GM19452 (cell line): ENCODE data around the gene TMEM121.
"Not testable (repeated sequence)": the region's sequence is repeated elsewhere in the genome, so short reads cannot be mapped to it uniquely, and the experiment has no call there.

Experiments used
- ATAC-seq: cut with Tn5 transposase; IDR thresholded peaks from one replicate; pipeline ENCODE4 v1.9.1; 2021; ENCODE audit not compliant: unreplicated experiment

TMEM121 gene

DNA sequence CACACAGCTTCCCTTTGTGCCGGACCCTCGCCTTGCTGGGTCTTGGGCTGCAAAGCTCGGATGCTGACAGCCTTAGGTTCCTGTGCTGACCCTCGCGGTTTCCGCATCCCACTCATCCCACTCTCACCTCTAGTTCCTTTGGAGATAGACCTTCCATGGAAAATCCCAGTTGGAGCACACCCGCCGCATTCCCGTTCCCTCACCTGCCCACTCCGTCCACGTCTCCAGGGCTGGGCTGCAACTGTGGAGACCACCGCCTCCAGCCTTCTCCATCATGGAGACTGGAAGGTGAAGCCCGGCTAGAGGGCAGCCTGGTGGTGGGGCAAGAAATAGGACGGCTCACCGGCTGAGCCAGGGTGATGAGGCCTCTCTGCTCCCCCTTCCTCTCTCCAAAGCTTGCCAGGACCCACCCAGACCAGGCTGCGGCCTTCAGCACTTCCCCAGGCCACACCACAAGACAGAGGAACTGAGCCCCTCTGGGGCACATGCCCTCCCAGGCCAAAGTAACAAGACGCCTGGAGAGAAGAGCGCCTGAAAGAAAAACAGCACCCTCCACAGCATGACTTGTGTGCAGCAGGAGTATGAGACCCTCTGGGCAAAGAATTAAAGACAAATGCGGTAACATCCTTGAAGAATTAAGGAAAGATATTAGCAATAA lies 15.0 kb downstream of the TMEM121 start:
- no peak for ATAC-seq

GRCh38 chr14:105545676-105546075 lies 19.3 kb downstream of the TMEM121 start:
- not testable (repeated sequence) for ATAC-seq

DNA sequence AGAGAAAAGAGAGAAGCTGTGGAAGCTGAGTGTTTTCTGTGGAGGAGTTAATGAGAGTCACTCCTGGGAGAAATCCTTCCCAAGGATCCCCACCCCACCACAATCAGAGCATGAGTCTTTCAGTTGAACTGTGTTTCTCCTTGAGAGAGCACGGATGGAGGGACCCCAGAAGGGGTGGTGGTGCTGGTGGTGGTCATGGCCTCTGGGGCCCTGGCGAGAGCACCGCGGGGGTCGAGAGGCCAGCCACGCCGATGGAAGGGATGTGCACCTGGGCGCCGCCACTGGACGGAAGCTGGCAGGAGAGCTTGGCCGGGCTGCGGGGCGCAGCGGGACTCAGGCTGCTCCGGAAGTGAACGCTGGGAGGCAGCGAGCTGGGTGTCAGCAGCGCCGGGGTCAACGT lies 20.0 kb downstream of the TMEM121 start:
- ATAC-seq: not testable (repeated sequence)

GRCh38 chr14:105547072-105547471 lies 20.7 kb downstream of the TMEM121 start:
- ATAC-seq: not testable (repeated sequence)

DNA sequence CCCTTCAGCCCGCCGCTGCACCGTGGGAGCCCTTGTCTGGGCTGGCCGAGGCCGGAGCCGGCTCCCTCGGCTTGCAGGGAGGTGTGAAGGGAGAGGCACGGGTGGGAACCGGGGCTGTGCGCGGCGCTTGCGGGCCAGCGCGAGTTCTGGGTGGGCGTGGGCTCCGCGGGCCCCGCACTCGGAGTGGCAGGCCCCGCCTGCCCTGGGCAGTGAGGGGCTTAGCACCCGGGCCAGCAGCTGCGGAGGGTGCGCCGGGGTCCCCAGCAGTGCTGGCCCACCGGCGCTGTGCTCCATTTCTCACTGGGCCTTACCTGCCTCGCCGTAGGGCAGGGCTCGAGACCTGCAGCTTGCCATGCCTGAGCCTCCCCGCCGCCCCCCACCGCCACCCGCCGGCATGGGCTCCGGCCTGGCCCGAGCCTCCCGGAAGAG lies 21.4 kb downstream of the TMEM121 start:
- ATAC-seq: no peak

DNA sequence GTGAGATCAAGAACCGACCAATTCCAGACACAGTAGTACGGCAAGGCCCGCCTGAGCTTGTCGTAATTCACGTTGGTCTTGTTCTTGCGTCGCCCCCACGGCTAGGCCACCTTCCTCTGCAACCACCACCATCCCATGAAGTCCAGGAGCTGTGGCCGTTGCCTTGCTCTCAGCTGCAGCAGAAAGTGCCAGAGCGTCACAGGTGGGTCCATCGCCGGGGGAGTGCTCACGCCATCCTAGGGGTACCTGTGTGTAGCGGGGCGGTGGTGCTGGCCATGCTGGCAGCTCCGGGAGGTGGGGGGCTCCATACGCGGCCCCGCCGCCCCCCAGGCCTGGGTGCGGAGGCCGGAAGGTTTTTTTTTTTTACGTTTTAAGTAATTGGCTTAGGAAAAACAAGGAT lies 23.1 kb downstream of the TMEM121 start:
- ATAC-seq: no peak

DNA sequence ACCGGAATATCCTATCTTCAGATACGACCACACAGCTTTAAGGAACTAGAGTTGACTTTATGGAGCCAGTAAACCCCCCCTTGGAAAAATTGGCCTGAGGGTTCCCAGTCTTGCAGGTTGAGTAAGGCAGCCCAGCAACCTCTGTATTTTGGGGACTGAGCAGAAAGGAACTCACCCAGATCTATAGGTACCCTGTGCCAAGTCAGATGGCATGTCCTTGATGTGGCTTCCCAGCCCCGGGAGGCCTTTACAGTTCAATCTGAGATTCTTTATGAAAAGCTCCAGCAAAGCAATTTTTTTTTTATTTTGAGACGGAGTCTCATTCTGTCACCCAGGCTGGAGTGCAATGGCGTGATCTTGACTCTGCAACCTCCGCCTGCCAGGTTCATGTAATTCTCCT lies 27.6 kb downstream of the TMEM121 start:
- ATAC-seq: no peak

DNA sequence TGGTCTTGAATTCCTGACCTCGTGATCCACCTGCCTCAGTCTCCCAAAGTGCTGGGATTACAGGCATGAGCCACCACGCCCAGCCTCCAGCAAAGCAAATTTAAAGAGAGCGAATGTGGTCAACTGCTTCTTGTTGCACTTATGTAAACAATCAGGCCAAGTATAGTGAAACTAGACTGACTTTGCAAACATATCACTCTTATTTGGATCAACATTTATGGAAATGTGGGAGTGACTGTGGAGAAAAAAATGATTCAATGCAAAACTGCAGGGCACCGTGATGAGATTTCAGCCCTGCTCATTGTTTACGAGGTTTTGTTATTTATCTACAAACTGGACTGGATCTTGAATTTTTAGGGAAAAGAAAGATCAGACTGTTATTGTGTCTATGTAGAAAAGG lies 28.1 kb downstream of the TMEM121 start:
- no peak for ATAC-seq

- ATAC-seq: not testable (repeated sequence)
Measured at GRCh38 chr14:105557671-105558070, 31.3 kb downstream of the TMEM121 start.

- not testable (repeated sequence) for ATAC-seq
Measured at GRCh38 chr14:105558449-105559154, 32.2 kb downstream of the TMEM121 start.

GRCh38 chr14:105559384-105560047 lies 33.1 kb downstream of the TMEM121 start:
- peak; percentile 49 for ATAC-seq

GRCh38 chr14:105560048-105560669 lies 33.8 kb downstream of the TMEM121 start:
- ATAC-seq: peak; percentile 60

DNA sequence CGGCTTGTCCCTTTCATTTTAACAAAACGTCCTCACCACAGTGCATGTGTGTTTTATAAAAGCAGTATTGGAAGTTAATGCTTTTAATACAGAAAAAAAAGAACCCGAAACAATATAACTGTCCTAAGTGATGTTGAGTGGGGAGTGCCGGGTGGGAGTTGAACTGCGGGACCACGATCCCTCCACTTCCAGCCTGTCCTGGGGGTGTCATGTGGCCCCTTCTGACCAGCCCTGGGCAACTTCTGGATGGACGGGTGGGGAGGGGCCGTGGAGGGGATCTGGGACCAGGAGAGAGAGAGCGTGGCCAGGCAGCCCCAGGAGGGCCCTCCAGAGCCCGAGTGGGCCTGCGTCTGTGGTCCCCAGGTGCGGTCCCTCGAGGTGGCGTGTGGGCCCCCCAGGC lies 35.0 kb downstream of the TMEM121 start:
- not testable (repeated sequence) for ATAC-seq

GRCh38 chr14:105562713-105563346 lies 36.4 kb downstream of the TMEM121 start:
- ATAC-seq: no peak

GRCh38 chr14:105563347-105563737 lies 37.0 kb downstream of the TMEM121 start:
- no peak for ATAC-seq

DNA sequence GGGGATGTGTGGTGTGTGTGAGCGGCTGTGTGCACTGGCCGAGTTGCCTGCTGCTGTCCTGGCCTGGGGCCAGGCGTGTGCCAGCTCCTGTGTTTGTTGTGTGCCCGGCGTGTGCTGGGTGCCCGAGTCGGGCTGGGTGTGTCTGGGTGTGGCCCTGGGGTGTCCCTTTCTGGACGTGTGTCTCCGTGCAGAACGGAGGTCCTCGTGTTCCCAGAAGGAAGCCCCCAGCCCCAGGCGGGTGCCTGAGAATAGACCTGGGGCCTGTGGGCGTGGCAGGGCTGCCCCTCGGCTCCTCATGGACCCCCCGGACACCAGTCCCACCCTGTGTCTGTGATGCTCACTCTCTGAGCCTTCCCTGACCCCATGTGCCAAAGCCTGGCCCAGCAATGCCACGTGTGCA lies 38.2 kb downstream of the TMEM121 start:
- ATAC-seq: not testable (repeated sequence)

DNA sequence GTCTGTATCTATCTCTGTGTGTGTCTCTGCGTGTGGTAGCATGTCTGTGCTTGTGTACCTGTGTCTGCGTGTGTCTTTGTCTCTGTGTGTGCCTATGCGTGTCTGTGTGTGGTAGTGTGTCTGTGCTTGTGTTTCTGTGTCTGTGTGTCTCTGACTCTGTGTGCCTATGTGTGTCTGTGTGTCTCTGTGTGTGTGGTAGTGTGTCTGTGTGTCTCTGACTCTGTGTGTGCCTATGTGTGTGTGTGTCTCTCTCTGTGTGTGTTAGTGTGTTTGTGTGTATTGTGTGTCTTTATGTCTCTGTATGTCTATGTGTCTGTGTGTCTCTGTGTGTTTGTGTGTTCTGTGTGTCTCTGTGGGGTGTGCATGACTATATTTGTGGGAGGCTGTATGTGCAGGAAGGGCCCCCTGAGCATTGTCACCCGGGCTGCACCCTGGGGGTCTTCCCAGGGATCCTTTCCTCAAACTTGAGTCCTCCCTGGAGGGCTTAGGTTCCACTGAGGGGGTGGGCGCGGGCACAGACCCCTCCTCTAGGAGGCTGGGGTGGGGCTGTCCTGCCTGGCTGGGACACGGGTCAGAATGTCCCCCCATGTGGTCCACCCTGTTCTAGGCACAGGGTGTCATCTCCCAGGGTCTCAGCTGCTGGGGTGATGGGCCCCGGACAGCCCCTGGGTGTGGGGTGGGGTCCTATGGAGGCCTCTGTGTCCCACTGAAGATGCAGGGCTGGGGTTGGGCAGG lies 39.0 kb downstream of the TMEM121 start:
- ATAC-seq: not testable (repeated sequence)

GRCh38 chr14:105566248-105567163 lies 40.1 kb downstream of the TMEM121 start:
- peak; percentile 45 for ATAC-seq
